Nephron (organoid): ENCODE measurements around the gene HDAC4.

ENCODE experiments used
- H3K27ac Mint-ChIP-seq, 3 experiments: 2 replicates each; pipeline ENCODE4 v1.8.0; 2020; ENCODE audit warnings: mixed read lengths in 3 of 3, mild to moderate bottlenecking in 2 of 3, moderate library complexity in 1 of 3
- H3K27me3 Mint-ChIP-seq: 2 replicates; pipeline ENCODE4 v1.8.0; 2021; ENCODE audit warnings: low read depth, mild to moderate bottlenecking, moderate library complexity, mixed read lengths
- H3K36me3 Mint-ChIP-seq: 2 replicates; pipeline ENCODE4 v1.8.0; 2020; ENCODE audit warnings: low read depth, mixed read lengths
- H3K4me1 Mint-ChIP-seq: 2 replicates; pipeline ENCODE4 v1.8.0; 2020; ENCODE audit warnings: mixed read lengths
- H3K4me3 Mint-ChIP-seq, 3 experiments: 2 replicates each; pipeline ENCODE4 v1.8.0; 2020; ENCODE audit warnings: mild to moderate bottlenecking in 3 of 3, mixed read lengths in 3 of 3, moderate library complexity in 2 of 3
- H3K9me3 Mint-ChIP-seq: 2 replicates; pipeline ENCODE4 v1.8.0; 2020; ENCODE audit warnings: mixed read lengths
- TF ChIP-seq, protein P1 (sequence below), 3 experiments: fragments of 200-600 bp; sonication (generic); IDR thresholded peaks; one replicate each; pipeline ENCODE4 v1.5.0; 2021; ENCODE audit warnings: antibody characterized with exemption in 3 of 3; ENCODE audit not compliant: unreplicated experiment in 3 of 3

Gene HDAC4

DNA sequence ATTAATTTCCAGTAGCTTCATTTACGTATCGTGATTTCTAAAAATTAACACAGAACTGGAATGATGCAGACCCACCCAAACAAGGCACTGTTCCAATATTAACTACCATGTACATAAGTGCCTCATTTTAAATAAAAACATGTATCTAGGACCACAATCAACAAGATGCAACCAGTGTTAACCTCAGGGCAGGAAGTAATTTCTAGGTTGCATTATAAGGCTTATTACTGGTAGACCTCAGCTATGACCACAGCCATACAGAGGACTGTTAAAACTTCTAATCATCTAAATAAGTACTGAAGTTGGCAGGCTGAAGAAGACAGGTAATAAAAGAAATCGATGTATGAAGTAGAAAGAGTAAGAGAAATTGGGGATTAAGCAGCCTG is 262.9 kb downstream of the HDAC4 start:
- Mint-ChIP-seq H3K27ac (peak overlapping the region in 2 of 3 experiments; percentile 14 to 20), H3K9me3 (no peaks in the 10 kb centered on the region), H3K27me3 (no peaks in the 10 kb centered on the region), H3K4me1 (no peaks in the 10 kb centered on the region), H3K4me3 (no peak overlapping the region), H3K36me3 (peaks cover 49% of the 10 kb centered on the region)
- TF ChIP-seq, protein P1, sequence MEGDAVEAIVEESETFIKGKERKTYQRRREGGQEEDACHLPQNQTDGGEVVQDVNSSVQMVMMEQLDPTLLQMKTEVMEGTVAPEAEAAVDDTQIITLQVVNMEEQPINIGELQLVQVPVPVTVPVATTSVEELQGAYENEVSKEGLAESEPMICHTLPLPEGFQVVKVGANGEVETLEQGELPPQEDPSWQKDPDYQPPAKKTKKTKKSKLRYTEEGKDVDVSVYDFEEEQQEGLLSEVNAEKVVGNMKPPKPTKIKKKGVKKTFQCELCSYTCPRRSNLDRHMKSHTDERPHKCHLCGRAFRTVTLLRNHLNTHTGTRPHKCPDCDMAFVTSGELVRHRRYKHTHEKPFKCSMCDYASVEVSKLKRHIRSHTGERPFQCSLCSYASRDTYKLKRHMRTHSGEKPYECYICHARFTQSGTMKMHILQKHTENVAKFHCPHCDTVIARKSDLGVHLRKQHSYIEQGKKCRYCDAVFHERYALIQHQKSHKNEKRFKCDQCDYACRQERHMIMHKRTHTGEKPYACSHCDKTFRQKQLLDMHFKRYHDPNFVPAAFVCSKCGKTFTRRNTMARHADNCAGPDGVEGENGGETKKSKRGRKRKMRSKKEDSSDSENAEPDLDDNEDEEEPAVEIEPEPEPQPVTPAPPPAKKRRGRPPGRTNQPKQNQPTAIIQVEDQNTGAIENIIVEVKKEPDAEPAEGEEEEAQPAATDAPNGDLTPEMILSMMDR (IDR thresholded peaks at IDR 0.05; ENCODE audit: unreplicated experiment in 3 of 3): no peak

- Mint-ChIP-seq H3K4me3 (no peak overlapping the region), H3K27ac (peak overlapping the region in 2 of 3 experiments; percentile 14 to 33), H3K9me3 (no peaks in the 10 kb centered on the region), H3K4me1 (no peaks in the 10 kb centered on the region), H3K36me3 (peaks cover 53% of the 10 kb centered on the region), H3K27me3 (no peaks in the 10 kb centered on the region)
- TF ChIP-seq, protein P1 (IDR thresholded peaks at IDR 0.05; ENCODE audit: unreplicated experiment in 3 of 3): no peak
Observed at GRCh38 chr2:239137165-239137897, 263.5 kb downstream of the HDAC4 start.

- Mint-ChIP-seq H3K27me3 (no peaks in the 10 kb centered on the region), H3K36me3 (peaks cover 51% of the 10 kb centered on the region), H3K4me1 (no peaks in the 10 kb centered on the region), H3K9me3 (no peaks in the 10 kb centered on the region), H3K27ac (peak overlapping the region in 2 of 3 experiments; percentile 33 to 46), H3K4me3 (no peak overlapping the region)
- TF ChIP-seq, protein P1 (IDR thresholded peaks at IDR 0.05; ENCODE audit: unreplicated experiment in 3 of 3): no peak
Observed at GRCh38 chr2:239136762-239137161, 264.1 kb downstream of the HDAC4 start.

DNA sequence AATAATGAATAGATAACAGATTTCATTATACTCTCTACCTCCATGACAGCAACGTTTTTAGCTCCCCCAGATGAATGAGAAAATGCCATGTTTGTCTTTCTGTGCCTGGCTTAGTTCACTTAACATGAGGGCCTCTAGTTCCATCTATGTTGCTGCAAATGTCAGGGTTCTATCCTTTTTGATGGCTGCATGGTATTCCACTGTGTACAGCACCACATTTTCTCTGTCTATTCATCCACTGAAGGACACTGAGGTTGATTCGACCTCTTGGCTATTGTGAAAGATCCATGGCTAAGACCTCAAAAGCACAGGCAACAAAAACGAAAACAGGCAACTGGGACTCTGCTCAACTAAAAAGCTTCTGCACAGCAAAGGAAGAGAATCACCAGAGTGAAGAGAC is 264.6 kb downstream of the HDAC4 start:
- peaks cover 48% of the 10 kb centered on the region for H3K36me3 Mint-ChIP-seq
- TF ChIP-seq, protein P1 (IDR thresholded peaks at IDR 0.05; ENCODE audit: unreplicated experiment in 3 of 3): no peak

GRCh38 chr2:239135531-239135930 is 265.3 kb downstream of the HDAC4 start:
- Mint-ChIP-seq H3K27ac (no peak overlapping the region), H3K4me1 (no peaks in the 10 kb centered on the region), H3K36me3 (peaks cover 48% of the 10 kb centered on the region), H3K9me3 (no peaks in the 10 kb centered on the region), H3K4me3 (no peak overlapping the region), H3K27me3 (no peaks in the 10 kb centered on the region)
- TF ChIP-seq, protein P1 (IDR thresholded peaks at IDR 0.05; ENCODE audit: unreplicated experiment in 3 of 3): no peak

More for the DNA sequence above, 264.6 kb downstream of the HDAC4 start:
- no peaks in the 10 kb centered on the region for H3K9me3 Mint-ChIP-seq
- H3K4me1 Mint-ChIP-seq: no peaks in the 10 kb centered on the region
- H3K27me3 Mint-ChIP-seq: no peaks in the 10 kb centered on the region
- no peak overlapping the region for H3K4me3 Mint-ChIP-seq
- no peak overlapping the region for H3K27ac Mint-ChIP-seq
